Endodermal cell (in vitro differentiated cells): ENCODE measurements around the gene GGT1. TPM values are rescaled to one million over a fixed set of nuclear protein-coding genes. Genes with fewer than 3 reads are reported as not detected.

Source experiments
- DNase-seq: peaks from one replicate; pipeline ENCODE4 v3.0.0-alpha.2; 2017
- H3K27ac ChIP-seq: 2 replicates; pipeline ENCODE4 v1.5.1; 2013; ENCODE audit warnings: mild to moderate bottlenecking, low read depth, low read length, moderate library complexity
- H3K27me3 ChIP-seq: 2 replicates; pipeline ENCODE4 v1.6.1; 2013; ENCODE audit warnings: mild to moderate bottlenecking, low read length, moderate library complexity; ENCODE audit not compliant: insufficient read depth, control insufficient read depth, poor library complexity, severe bottlenecking
- H3K36me3 ChIP-seq: 2 replicates; pipeline ENCODE4 v1.7.0; 2013; ENCODE audit warnings: mild to moderate bottlenecking, low read length, moderate library complexity; ENCODE audit not compliant: control insufficient read depth, insufficient read depth
- H3K4me1 ChIP-seq: one replicate; pipeline ENCODE4 v1.7.0; 2013; ENCODE audit warnings: low read length; ENCODE audit not compliant: control insufficient read depth, insufficient read depth
- H3K4me3 ChIP-seq: 2 replicates; pipeline ENCODE4 v1.5.1; 2013; ENCODE audit warnings: mild to moderate bottlenecking, low read length, moderate library complexity
- H3K9ac ChIP-seq: 2 replicates; pipeline ENCODE4 v1.6.1; 2013; ENCODE audit warnings: mild to moderate bottlenecking, low read length, moderate library complexity; ENCODE audit not compliant: poor library complexity, severe bottlenecking; ENCODE audit errors: extremely low read depth
- H3K9me3 ChIP-seq: 2 replicates; pipeline ENCODE4 v1.6.1; 2013; ENCODE audit warnings: mild to moderate bottlenecking, low read length, moderate library complexity; ENCODE audit not compliant: control insufficient read depth
- H3K27ac Mint-ChIP-seq: 2 replicates; pipeline ENCODE4 v1.8.0; 2020; ENCODE audit warnings: mixed read lengths
- H3K27me3 Mint-ChIP-seq: 2 replicates; pipeline ENCODE4 v1.8.0; 2021; ENCODE audit warnings: mild to moderate bottlenecking, mixed read lengths; ENCODE audit not compliant: insufficient read depth
- H3K36me3 Mint-ChIP-seq: 2 replicates; pipeline ENCODE4 v1.8.0; 2020; ENCODE audit warnings: low read depth, mixed read lengths
- H3K4me1 Mint-ChIP-seq: 2 replicates; pipeline ENCODE4 v1.8.0; 2020; ENCODE audit warnings: mixed read lengths
- H3K4me3 Mint-ChIP-seq: 2 replicates; pipeline ENCODE4 v1.8.0; 2020; ENCODE audit warnings: mild to moderate bottlenecking, moderate library complexity, mixed read lengths
- H3K9me3 Mint-ChIP-seq: 2 replicates; pipeline ENCODE4 v1.8.0; 2020; ENCODE audit warnings: mild to moderate bottlenecking, mixed read lengths
- WGBS, 2 experiments: methylation state at CpG; one replicate each; pipeline versions ENCODE4 v1.1.5 to v1.1.7; 2013; ENCODE audit warnings: missing lambda C conversion rate in 2 of 2, mixed read lengths in 1 of 2; ENCODE audit not compliant: insufficient coverage in 1 of 2, insufficient read length in 1 of 2; 5-methylcytosine and 5-hydroxymethylcytosine counted together
- total RNA-seq, 2 donors: library from RNA; stranded (reverse); fragmentation: NEBNext Ultra II Directional in 1 of 2; extraction: Animal tissue kit (Norgen Biotek cat#: 25700) in 1 of 2; gene quantifications; 2 replicates in 1 of 2; 3 replicates in 1 of 2; pipeline ENCODE4 v1.2.1, GENCODE V29; 2021
- TF ChIP-seq, protein P1 (sequence below): fragments of 200-600 bp; sonication (generic); conservative IDR thresholded peaks from 2 replicates; pipeline ENCODE4 v1.5.0; 2021; ENCODE audit warnings: antibody characterized with exemption, mild to moderate bottlenecking

GGT1 gene
- total RNA-seq, 2 donors from 2014 or later = 22.4 to 52.8 TPM

DNA sequence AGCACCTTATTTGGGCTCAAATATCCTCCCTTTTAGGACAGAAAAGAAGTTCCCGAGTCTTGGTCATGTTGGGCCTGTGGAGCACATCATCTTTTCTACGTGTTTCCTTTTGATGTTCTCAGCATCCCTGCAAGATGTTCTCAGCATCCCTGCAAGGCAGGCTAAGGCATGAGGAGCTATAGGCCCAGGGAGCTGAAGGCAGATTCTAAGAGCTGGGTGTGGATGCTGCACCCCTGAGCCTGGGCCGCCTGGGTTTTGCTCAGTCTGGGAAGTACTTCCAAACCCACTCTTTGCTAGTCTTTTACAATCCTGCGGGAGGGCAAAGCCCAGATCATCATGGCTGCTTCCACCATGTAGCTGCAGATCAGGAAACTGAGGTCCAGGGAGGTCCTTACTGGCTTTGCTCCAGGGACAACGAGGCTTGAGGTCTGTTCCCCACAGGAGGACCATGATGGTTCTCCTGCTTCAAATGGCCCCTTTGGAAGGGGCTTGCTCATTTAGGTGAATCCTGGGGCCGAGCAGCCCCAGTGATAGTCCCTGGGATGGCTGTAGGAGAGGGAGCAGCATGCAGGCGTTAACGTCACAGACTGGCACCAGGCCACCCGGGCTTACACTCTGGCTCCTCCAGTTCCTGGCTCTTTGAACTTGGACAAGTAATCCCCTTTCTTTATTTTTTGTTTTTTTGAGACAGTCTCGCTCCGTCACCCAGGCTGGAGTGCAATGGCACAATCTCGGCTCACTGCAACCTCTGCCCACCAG, 20.8 kb upstream of the GGT1 start:
- no peaks in the 10 kb centered on the region for H3K27me3 ChIP-seq
- no peak overlapping the region for H3K27ac ChIP-seq
- 93 to 94% methylated on average over 11 to 12 of the region's 12 CpGs for WGBS, 2 experiments
- no peak for DNase-seq
- peaks cover 6% of the 10 kb centered on the region for H3K36me3 ChIP-seq
- no peaks in the 10 kb centered on the region for H3K9me3 ChIP-seq
- TF ChIP-seq, protein P1, sequence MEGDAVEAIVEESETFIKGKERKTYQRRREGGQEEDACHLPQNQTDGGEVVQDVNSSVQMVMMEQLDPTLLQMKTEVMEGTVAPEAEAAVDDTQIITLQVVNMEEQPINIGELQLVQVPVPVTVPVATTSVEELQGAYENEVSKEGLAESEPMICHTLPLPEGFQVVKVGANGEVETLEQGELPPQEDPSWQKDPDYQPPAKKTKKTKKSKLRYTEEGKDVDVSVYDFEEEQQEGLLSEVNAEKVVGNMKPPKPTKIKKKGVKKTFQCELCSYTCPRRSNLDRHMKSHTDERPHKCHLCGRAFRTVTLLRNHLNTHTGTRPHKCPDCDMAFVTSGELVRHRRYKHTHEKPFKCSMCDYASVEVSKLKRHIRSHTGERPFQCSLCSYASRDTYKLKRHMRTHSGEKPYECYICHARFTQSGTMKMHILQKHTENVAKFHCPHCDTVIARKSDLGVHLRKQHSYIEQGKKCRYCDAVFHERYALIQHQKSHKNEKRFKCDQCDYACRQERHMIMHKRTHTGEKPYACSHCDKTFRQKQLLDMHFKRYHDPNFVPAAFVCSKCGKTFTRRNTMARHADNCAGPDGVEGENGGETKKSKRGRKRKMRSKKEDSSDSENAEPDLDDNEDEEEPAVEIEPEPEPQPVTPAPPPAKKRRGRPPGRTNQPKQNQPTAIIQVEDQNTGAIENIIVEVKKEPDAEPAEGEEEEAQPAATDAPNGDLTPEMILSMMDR = no peak
- no peak overlapping the region for H3K9ac ChIP-seq
- H3K36me3 Mint-ChIP-seq = no peaks in the 10 kb centered on the region
- no peak overlapping the region for H3K27ac Mint-ChIP-seq
- no peaks in the 10 kb centered on the region for H3K9me3 Mint-ChIP-seq
- H3K27me3 Mint-ChIP-seq = no peaks in the 10 kb centered on the region
- no peak overlapping the region for H3K4me3 Mint-ChIP-seq
- no peak overlapping the region for H3K4me3 ChIP-seq
- no peaks in the 10 kb centered on the region for H3K4me1 ChIP-seq
- peaks cover 12% of the 10 kb centered on the region for H3K4me1 Mint-ChIP-seq

DNA sequence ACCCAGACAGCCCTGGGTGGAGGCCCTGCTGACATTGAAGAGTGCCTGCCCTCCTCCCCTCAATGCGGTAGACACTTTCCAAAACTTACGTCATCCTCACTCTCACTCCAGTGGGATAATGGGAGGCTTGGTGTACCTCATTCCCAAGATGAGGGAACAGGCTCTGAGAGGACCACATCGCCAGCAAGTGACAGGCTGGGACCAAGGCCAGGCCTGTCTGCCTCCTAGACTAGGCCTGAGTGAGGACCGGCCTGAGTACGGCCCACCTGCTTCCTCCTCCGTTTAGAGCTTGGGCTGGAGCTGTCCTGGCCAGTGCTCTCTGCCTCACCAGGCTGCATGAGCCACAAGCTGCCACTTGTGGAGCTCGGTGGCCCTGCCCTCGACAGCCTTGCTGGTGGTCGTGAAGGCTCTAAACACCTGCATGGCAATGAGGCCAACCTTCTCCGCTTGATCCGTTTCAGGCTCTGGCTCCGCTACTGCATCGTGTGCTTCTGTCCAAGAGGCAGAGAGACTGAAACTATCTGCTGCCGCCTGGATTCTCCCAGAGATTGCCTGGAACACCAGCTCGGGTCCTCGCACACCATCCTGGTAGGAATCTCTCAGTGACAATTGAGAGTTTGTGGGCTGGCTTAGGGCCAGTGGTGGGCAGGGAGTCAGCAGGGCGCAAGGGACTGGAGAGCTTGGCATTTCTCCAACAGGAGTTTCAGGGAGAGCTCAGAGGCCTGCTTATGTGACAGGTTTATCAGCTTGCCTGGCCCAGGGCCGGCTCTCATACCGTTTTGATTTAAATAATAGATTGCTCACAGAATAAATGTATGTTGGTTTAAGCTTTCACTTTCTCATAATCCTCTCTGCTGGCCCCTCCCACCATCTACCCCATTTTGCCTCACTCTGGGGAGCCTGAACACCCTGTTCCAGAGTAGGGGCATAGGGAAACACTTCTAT, 19.5 kb upstream of the GGT1 start:
- Mint-ChIP-seq H3K36me3 (no peaks in the 10 kb centered on the region), H3K27me3 (no peaks in the 10 kb centered on the region), H3K9me3 (no peaks in the 10 kb centered on the region), H3K27ac (peak overlapping the region; percentile 21), H3K4me3 (no peak overlapping the region), H3K4me1 (peaks cover 5% of the 10 kb centered on the region)
- Histone ChIP-seq H3K36me3 (no peaks in the 10 kb centered on the region), H3K4me3 (no peak overlapping the region), H3K27ac (no peak overlapping the region), H3K9me3 (no peaks in the 10 kb centered on the region), H3K27me3 (no peaks in the 10 kb centered on the region), H3K4me1 (no peaks in the 10 kb centered on the region), H3K9ac (no peak overlapping the region)
- WGBS, 2 experiments = 83 to 95% methylated on average over 13 to 19 of the region's 19 CpGs
- peak; percentile 55 for DNase-seq
- TF ChIP-seq, protein P1 = no peak

DNA sequence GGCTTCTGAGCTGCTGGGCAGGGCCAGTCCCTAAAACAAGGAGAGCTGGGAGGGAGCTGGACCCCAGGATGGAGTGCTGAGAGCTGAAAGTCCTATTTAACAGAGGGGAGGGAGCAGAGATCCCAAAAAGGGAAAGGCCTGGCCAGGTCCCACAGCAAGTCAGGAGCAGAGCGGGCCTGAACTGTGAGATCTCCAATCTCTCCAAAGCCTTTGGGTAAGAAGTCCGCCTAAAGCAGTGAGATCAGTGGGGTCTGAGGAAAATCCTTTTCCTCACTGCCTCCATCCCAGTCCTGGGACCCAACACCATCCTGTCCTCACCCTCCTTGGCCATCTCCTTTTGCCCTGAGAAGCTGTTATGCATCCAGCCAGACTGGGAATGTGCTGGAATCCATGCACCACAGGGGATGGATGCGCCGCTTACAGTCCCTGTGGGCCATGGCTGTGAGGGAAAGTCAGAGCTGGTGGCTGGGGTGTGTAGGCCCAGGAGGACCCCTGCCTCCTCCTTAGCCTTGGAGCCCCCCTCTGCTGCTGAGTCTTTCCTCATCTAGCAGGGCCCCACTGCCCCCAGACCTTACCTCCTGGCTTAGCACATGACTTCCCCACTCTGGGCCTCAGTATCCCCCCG, 18.7 kb upstream of the GGT1 start:
- peak overlapping the region; percentile 21 for H3K27ac Mint-ChIP-seq
- TF ChIP-seq, protein P1 = no peak
- peak; percentile 54 for DNase-seq
- Histone ChIP-seq H3K27me3 (no peaks in the 10 kb centered on the region), H3K9me3 (no peaks in the 10 kb centered on the region), H3K4me3 (no peak overlapping the region), H3K9ac (no peak overlapping the region), H3K4me1 (no peaks in the 10 kb centered on the region), H3K36me3 (no peaks in the 10 kb centered on the region), H3K27ac (no peak overlapping the region)
- no peak overlapping the region for H3K4me3 Mint-ChIP-seq
- H3K36me3 Mint-ChIP-seq = no peaks in the 10 kb centered on the region
- no peaks in the 10 kb centered on the region for H3K9me3 Mint-ChIP-seq
- no peaks in the 10 kb centered on the region for H3K27me3 Mint-ChIP-seq
- WGBS, 2 experiments = 89 to 96% methylated on average over 4 to 5 of the region's 5 CpGs
- no peaks in the 10 kb centered on the region for H3K4me1 Mint-ChIP-seq
